ENCODE results near the gene CDC42BPB. TPM values are rescaled to one million over a fixed set of nuclear protein-coding genes. Genes with fewer than 3 reads are reported as not detected.

The CDC42BPB gene
- total RNA-seq, 1 donor from 2014 or later: 68.4 TPM

GRCh38 chr14:103102689-103103260 lies 45.4 kb upstream of the CDC42BPB start:
- DNase-seq (ENCODE audit: low read depth): no peak
- TF ChIP-seq CTCF (conservative IDR thresholded peaks at IDR 0.05; ENCODE audit: low read depth, low read length): no peak
- H3K4me3 ChIP-seq (ENCODE audit: low read depth, low read length): no peak overlapping the region

DNA sequence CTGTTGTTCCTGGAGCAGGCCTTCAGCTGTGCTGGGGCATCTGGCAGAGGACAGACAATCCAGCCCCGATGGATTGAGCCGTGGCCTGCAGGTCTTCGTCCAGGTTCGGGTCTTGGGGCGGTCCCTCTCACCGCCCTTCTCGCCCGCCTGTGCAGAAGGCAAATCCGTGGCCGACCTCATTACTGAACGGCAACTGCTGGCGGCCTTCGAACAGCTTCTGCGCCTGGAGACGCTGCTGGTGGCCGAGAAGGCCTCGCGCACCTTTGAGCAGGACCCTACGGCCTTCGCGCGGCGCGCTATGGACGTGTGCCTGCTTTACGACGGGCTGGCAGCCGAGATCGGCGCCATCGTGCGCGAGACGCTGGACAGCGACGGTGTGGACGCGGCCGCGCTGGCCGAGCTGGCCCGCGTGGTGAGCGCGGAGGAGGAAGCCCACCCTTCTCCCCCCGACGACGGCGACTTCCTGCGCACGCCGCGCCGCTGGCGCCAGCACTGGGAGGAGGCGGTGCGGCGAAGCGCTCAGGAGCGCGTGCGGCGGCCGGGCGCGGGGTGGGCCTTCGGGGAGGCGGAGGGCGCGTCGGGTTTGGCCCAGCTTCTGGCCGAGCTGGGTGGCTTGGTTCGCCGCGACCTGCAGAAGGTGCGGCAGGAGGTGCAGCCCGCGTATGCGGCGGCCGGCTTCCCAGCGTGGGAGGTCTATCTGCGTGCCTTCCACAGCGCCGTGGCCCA lies 44.8 kb upstream of the CDC42BPB start:
- DNase-seq (ENCODE audit: low read depth): no peak
- TF ChIP-seq CTCF (conservative IDR thresholded peaks at IDR 0.05; ENCODE audit: low read depth, low read length): no peak
- H3K4me3 ChIP-seq (ENCODE audit: low read depth, low read length): no peak overlapping the region

DNA sequence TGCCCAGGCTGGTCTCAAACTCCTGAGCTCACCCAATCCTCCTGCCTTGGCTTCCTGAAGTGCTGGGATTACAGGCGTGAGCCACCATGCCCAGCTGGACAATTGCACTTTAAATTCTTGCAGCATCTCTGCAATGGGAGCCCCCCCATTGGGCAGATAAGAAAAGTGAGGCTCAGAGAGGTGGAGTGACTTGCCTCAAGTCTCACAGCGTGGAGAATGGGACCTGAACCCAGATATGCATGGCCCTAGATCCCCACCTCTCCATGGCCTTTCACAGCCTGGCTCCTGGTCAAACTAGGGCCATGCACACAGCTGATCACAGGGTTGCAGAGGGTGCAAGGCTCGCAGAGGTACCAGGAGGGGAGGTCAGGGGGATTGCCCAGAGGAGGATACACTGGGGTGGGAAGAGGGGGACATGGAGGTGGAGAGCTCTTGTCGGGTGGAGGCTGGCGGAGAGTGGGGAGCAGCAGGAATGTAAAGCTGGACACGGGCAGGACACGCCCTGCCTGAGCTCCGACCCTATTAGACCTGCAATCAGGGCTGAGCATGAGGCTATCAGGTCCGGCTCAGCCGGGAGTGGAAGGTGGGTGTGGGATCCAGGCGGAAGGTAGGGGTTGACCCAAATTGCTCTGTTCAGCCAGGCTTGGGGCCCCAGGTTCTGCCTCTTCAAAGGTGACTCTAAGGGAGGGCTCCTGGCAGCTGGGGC lies 44.1 kb upstream of the CDC42BPB start:
- no peak for TF ChIP-seq CTCF (conservative IDR thresholded peaks at IDR 0.05; ENCODE audit: low read depth, low read length)
- no peak overlapping the region for H3K4me3 ChIP-seq (ENCODE audit: low read depth, low read length)
- no peak for DNase-seq (ENCODE audit: low read depth)

GRCh38 chr14:103100281-103101121 lies 43.2 kb upstream of the CDC42BPB start:
- TF ChIP-seq CTCF (conservative IDR thresholded peaks at IDR 0.05; ENCODE audit: low read depth, low read length): no peak
- DNase-seq (ENCODE audit: low read depth): no peak
- no peak overlapping the region for H3K4me3 ChIP-seq (ENCODE audit: low read depth, low read length)

- no peak for DNase-seq (ENCODE audit: low read depth)
- no peak overlapping the region for H3K4me3 ChIP-seq (ENCODE audit: low read depth, low read length)
- no peak for TF ChIP-seq CTCF (conservative IDR thresholded peaks at IDR 0.05; ENCODE audit: low read depth, low read length)
These were observed 42.5 kb upstream of the CDC42BPB start for GRCh38 chr14:103099733-103100280.

DNA sequence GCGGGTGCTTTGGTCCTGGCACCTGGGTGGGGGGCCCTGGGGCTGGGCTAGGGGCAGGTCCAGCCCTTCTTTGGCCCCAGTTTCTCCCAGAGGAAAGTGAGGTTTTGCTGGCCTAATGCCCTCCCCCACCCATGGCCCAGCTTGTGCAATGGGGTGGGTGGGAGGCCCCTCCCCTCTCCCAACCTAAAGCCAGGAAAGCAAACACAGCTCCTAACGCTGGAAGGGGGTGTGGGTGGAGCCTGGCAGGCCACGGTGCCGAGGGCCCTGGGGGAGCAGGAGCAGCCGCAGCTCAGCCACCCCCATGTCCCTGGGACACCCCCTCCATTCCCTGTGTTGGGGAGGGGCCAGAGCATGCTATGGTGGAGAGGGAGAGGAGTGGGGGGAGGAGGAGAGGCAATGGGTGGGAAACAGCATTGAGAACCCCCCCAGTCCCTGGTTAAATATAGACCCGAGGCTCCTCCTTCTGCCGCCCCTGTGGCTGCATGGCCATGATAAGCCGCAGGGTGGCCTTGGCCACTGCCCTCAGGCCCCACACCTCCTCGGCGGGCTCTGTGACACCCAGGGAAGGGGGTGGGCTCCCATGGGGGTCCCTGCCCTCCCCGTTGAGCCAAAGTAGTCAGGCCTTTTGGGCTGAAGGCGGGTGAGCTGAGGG lies 41.9 kb upstream of the CDC42BPB start:
- DNase-seq (ENCODE audit: low read depth): no peak
- TF ChIP-seq CTCF (conservative IDR thresholded peaks at IDR 0.05; ENCODE audit: low read depth, low read length): no peak
- no peak overlapping the region for H3K4me3 ChIP-seq (ENCODE audit: low read depth, low read length)

Data from epithelial cell of proximal tubule (primary cell).